Middle frontal gyrus (tissue), 1 donor: Measurements from ENCODE around the gene IL17RC.
"Not testable (repeated sequence)": the region's sequence is repeated elsewhere in the genome, so short reads cannot be mapped to it uniquely, and the experiment has no call there.

Experiments used
- DNase-seq: peaks from one replicate; pipeline ENCODE4 v3.0.0-alpha.2; 2015; ENCODE audit warnings: low spot score; ENCODE audit errors: extremely low spot score

The IL17RC gene

GRCh38 chr3:9916734-9917680 lies at the start of gene IL17RC:
TSS of gene IL17RC (plus strand) at chr3:9917098. CDS start at chr3:9917316, 218 bp downstream.
- DNase-seq = no peak

- no peak for DNase-seq
Observed at GRCh38 chr3:9867106-9867505, 49.8 kb upstream of the IL17RC start.

- DNase-seq = no peak
Observed at GRCh38 chr3:9869955-9870354, 46.9 kb upstream of the IL17RC start.

GRCh38 chr3:9870978-9871377 lies 45.9 kb upstream of the IL17RC start:
- no peak for DNase-seq

GRCh38 chr3:9872067-9872466 lies 44.8 kb upstream of the IL17RC start:
- DNase-seq = not testable (repeated sequence)

GRCh38 chr3:9875448-9875847 lies 41.5 kb upstream of the IL17RC start:
- no peak for DNase-seq

- DNase-seq = not testable (repeated sequence)
Observed at GRCh38 chr3:9876255-9876654, 40.6 kb upstream of the IL17RC start.

- DNase-seq = no peak
Observed at GRCh38 chr3:9876991-9877390, 39.9 kb upstream of the IL17RC start.

- no peak for DNase-seq
Observed at GRCh38 chr3:9878700-9879099, 38.2 kb upstream of the IL17RC start.

GRCh38 chr3:9879830-9880549 lies 36.9 kb upstream of the IL17RC start, which contains the start of gene CIDEC:
TSS of gene CIDEC (minus strand) at chr3:9880253. CDS start at chr3:9878486, 1,767 bp downstream.
- DNase-seq = no peak

- DNase-seq = no peak
Observed at GRCh38 chr3:9881441-9881840, 35.5 kb upstream of the IL17RC start.

- no peak for DNase-seq
Observed at GRCh38 chr3:9883706-9884554, 33.0 kb upstream of the IL17RC start.

- no peak for DNase-seq
Observed at GRCh38 chr3:9884555-9885165, 32.2 kb upstream of the IL17RC start.

GRCh38 chr3:9886328-9886727 lies 30.6 kb upstream of the IL17RC start:
- no peak for DNase-seq

GRCh38 chr3:9887480-9887879 lies 29.4 kb upstream of the IL17RC start:
- no peak for DNase-seq

- no peak for DNase-seq
Observed at GRCh38 chr3:9888540-9888939, 28.4 kb upstream of the IL17RC start.

- no peak for DNase-seq
Observed at GRCh38 chr3:9889405-9889804, 27.5 kb upstream of the IL17RC start.

GRCh38 chr3:9890249-9891071 lies 26.4 kb upstream of the IL17RC start, which contains the start of gene JAGN1:
TSS of gene JAGN1 (plus strand) at chr3:9890610. CDS start at chr3:9890723, 113 bp downstream.
- peak; percentile 79 for DNase-seq

GRCh38 chr3:9891072-9891622 lies 25.8 kb upstream of the IL17RC start:
- DNase-seq = no peak

- DNase-seq = no peak
Observed at GRCh38 chr3:9893739-9894138, 23.2 kb upstream of the IL17RC start.
